Stimulated activated naive CD4-positive, alpha-beta T cell treated with Interleukin-2 at 50 U/mL for 16 hours (primary cell): ENCODE results near the gene SELENOM.

Experiments
- DNase-seq: peaks from one replicate; lab custom pipeline; 2025; lab: John Stamatoyannopoulos, UW

Gene SELENOM

GRCh38 chr22:31091106-31091975, 16.0 kb downstream of the SELENOM start:
- DNase-seq = no peak

- DNase-seq = no peak
Measured at GRCh38 chr22:31090217-31091085, 16.9 kb downstream of the SELENOM start.

- DNase-seq = peak; percentile 19
Measured at GRCh38 chr22:31089160-31090100, 17.9 kb downstream of the SELENOM start.

- DNase-seq = no peak
Measured at GRCh38 chr22:31088233-31088986, 19.0 kb downstream of the SELENOM start.

GRCh38 chr22:31087744-31088215, 19.6 kb downstream of the SELENOM start:
- DNase-seq = no peak

GRCh38 chr22:31086703-31087330, 20.6 kb downstream of the SELENOM start:
- DNase-seq = no peak

- no peak for DNase-seq
Measured at GRCh38 chr22:31085928-31086327, 21.4 kb downstream of the SELENOM start.

- no peak for DNase-seq
Measured at GRCh38 chr22:31085493-31085824, 21.9 kb downstream of the SELENOM start.

GRCh38 chr22:31084811-31085492, 22.4 kb downstream of the SELENOM start:
- peak; percentile 84 for DNase-seq

- DNase-seq = no peak
Measured at GRCh38 chr22:31083923-31084810, 23.2 kb downstream of the SELENOM start.

- no peak for DNase-seq
Measured at GRCh38 chr22:31083377-31083768, 24.0 kb downstream of the SELENOM start.

GRCh38 chr22:31082606-31083376, 24.6 kb downstream of the SELENOM start:
- peak; percentile 22 for DNase-seq

GRCh38 chr22:31081963-31082605, 25.3 kb downstream of the SELENOM start:
- no peak for DNase-seq

GRCh38 chr22:31080848-31081649, 26.3 kb downstream of the SELENOM start, which contains the start of gene SMTN:
Gene SMTN, plus strand, starts transcription at chr22:31081318. Its CDS starts 1,941 bp downstream, at chr22:31083259.
- DNase-seq = peak; percentile 81

GRCh38 chr22:31080164-31080847, 27.1 kb downstream of the SELENOM start:
- DNase-seq = no peak

- no peak for DNase-seq
Measured at GRCh38 chr22:31079095-31079642, 28.2 kb downstream of the SELENOM start.
